ENCODE measurements around the gene PRMT2. TPM values are rescaled to one million over a fixed set of nuclear protein-coding genes. Genes with fewer than 3 reads are reported as not detected.
A peak's percentile ranks its signal among the peaks of the same experiment; 100 is the strongest.

Gene PRMT2
- total RNA-seq, 4 donors from 2014 or later, result 77.0 to 87.8 (median 82.3) TPM

DNA sequence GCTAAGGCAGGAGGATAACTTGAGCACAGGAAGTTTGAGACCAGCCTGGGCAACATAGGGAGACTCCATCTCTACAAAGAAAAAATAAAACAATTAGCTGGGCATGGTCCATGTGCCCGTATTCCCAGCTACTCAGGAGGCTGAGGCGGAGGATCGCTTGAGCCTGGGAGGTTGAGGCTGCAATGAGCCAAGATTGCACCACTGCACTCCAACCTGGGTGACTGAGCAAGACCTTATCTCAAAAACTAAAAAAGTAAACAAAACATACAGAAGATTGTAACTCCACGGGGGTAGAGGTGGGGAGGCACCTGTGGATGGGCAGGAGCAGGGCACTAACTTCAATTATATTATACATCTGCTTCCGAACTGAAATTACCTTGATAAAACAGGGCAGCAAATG, 35.2 kb upstream of the PRMT2 start:
- TF ChIP-seq, protein P1, sequence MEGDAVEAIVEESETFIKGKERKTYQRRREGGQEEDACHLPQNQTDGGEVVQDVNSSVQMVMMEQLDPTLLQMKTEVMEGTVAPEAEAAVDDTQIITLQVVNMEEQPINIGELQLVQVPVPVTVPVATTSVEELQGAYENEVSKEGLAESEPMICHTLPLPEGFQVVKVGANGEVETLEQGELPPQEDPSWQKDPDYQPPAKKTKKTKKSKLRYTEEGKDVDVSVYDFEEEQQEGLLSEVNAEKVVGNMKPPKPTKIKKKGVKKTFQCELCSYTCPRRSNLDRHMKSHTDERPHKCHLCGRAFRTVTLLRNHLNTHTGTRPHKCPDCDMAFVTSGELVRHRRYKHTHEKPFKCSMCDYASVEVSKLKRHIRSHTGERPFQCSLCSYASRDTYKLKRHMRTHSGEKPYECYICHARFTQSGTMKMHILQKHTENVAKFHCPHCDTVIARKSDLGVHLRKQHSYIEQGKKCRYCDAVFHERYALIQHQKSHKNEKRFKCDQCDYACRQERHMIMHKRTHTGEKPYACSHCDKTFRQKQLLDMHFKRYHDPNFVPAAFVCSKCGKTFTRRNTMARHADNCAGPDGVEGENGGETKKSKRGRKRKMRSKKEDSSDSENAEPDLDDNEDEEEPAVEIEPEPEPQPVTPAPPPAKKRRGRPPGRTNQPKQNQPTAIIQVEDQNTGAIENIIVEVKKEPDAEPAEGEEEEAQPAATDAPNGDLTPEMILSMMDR (IDR thresholded peaks at IDR 0.05), result no peak
- DNase-seq (ENCODE audit: low spot score) (no peak), ATAC-seq (ENCODE audit: low FRiP score) (no peak)

DNA sequence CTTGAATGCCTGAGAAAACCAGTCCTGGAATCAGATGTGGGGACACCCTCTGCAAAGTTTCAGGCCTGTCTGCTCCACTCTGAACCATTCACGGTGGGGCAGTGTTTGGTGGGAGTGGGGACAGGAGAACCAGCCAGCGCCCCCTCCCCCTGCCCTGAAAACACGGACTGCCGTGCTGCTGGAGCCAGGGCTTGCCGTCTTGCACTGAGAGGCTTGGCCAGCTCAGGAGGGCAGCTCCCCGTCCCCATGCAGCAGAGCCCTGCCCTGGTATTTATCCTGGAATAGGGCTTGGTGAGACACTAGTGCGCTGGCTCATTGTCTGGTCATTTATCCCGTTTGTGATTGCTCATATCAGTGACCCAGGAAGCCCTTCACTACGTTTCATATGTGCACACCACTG, 34.5 kb upstream of the PRMT2 start:
- DNase-seq (ENCODE audit: low spot score) (no peak), ATAC-seq (ENCODE audit: low FRiP score) (no peak)
- TF ChIP-seq, protein P1 (IDR thresholded peaks at IDR 0.05), result no peak

DNA sequence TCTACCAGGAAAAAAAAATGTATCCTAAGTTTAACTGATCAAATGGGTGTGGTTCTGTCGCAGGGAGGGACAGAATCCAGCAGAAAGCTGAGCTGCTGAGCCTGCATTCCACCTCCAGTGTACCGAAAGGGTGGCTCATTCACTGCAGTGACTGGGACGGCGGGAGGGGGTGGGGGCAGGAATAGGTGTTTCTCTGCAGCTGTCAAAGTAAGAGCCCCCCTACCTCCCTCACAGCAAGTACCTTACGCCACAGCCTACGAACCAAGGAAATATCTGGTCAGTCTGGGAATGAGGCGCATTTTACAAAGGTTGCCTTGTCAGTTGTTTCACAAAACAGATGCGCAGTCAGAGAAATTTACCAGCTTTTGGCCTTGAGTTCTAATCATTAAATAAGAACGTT, 32.2 kb upstream of the PRMT2 start:
- TF ChIP-seq, protein P1 (IDR thresholded peaks at IDR 0.05), result no peak
- ATAC-seq (ENCODE audit: low FRiP score) (no peak), DNase-seq (ENCODE audit: low spot score) (no peak)

DNA sequence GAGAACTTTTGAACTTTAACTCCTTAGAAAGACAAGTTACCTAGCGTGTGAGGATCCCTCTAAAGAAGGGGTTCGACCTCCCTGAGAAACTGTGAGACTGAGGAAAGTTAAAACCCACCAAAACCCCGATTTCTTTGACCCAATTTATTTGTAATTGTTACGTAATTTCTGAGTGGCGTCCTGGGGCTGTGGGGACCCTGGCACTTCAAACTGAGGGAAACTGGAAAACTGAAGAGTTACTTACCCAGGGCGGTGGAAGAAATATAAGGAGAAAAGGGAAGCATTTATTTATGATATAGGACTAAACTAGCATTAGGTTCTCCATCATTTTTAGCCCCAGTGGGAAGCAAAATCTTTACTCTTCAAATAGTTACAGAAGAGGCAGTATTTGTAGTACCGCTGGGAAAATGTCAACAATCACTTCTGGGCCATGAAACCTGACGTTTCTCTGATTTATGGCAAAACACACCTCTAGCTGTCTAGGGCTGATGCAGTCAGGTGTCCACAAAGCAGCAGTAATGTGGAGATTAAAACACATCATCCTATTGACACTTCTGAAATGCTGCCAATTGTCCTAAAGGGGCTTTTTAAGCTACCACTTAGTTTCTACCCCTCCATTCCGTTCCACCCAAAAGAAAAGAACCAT, 31.0 kb upstream of the PRMT2 start:
- ATAC-seq (ENCODE audit: low FRiP score), result no peak
- TF ChIP-seq, protein P1 (IDR thresholded peaks at IDR 0.05), result no peak
- DNase-seq (ENCODE audit: low spot score), result no peak

DNA sequence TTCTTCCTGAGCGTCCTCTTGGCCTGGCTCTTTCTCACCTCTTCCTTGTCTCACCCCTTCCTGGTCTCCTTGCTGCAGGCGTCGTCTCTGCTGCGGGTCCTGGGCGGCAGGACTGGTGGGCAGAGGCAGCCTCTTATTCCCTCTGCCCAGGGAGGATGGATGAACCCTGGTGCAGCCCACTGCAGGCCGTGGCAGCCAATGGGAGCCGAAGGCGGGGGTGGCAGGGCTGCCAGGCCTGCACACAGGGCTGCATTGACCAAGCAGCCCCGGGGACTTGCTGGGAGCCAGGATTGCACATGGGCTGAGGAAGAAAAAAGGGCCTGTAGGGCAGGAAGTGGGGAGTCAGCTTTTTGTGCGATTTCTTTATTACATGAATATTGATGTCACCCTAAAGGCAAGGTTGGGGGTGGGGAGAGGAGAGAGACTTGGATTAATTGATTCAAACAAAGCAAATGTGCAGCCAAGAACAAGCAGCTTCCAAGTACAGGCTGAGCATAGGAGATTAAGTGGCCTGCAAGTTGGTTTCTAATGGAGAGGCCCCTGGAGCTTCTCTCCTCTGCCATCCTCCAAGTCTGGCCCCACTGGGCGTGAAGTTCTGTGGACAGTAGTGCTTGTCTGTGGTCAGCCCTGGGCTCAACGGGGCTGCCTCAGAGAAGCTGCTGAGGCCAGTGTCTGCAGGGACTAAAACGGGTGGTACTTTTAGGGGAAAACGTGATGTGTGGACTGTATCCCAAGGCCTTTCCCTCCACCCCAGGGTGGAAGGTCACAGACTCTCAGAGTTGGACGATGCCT, 30.3 kb upstream of the PRMT2 start, which contains the start of gene S100B:
Gene S100B (minus strand): TSS at position 108 of the 792 bp plus-strand sequence. CDS start 2,667 bp downstream, outside the sequence.
- TF ChIP-seq, protein P1 (IDR thresholded peaks at IDR 0.05), result no peak
- peak; percentile 34 for ATAC-seq (ENCODE audit: low FRiP score)
- DNase-seq (ENCODE audit: low spot score), result no peak

DNA sequence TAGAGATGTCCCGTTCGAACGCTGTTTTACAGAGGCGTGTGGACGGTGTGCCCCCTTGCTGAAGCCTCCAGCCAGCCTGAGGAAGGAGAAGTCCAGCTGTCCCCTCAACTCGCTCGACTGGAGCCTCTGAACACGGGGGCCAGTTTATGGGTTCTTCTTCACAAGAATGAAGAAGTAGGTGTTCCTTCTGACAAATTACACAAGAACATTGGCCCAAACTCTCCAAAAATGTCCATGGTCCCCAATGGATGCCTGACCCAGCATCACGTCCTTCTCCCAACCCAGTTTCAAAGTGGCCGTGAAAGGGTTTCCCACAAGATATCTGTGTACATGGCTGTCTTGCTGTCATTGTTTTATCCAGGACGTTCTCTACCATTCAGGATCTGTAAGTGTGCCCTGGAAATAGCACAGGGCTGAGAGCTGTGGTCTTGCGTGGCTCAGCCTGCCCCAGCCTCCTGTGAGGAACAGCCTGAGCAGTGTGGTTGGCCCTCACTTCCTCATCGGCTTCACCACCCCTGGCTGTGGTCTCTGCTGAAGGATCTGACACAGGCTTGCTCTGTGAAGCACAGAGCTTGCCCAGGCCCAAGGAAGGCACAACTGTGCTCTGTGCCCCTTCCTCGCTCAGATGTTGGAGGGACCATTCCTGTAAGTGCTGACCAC, 29.6 kb upstream of the PRMT2 start:
- DNase-seq (ENCODE audit: low spot score) (no peak), ATAC-seq (ENCODE audit: low FRiP score) (no peak)
- TF ChIP-seq, protein P1 (IDR thresholded peaks at IDR 0.05), result no peak

All from omental fat pad (tissue), 4 donors.